Vagina (tissue), 2 donors: ENCODE results near the gene NELFA. TPM values are rescaled to one million over a fixed set of nuclear protein-coding genes. Genes with fewer than 3 reads are reported as not detected.

Experiments used
- DNase-seq, 2 donors: peaks; one replicate each; pipeline ENCODE4 v3.0.0-alpha.2; 2017; ENCODE audit errors: extremely low spot score in 2 of 2
- H3K27ac ChIP-seq: fragments of 200-600 bp; sonication (generic); one replicate; pipeline ENCODE4 v1.5.1; 2019
- H3K27me3 ChIP-seq: fragments of 200-600 bp; sonication (generic); one replicate; pipeline ENCODE4 v1.5.1; 2019
- H3K36me3 ChIP-seq, 2 donors: fragments of 200-600 bp; sonication (generic); one replicate each; pipeline ENCODE4 v1.5.1; 2017 to 2019
- H3K4me1 ChIP-seq: fragments of 200-600 bp; sonication (generic); one replicate; pipeline ENCODE4 v1.5.1; 2019
- H3K4me3 ChIP-seq, 2 donors: fragments of 200-600 bp; sonication (generic); 1 replicate in 1 of 2; 2 replicates in 1 of 2; pipeline ENCODE4 v1.5.1; 2016 to 2019
- H3K9me3 ChIP-seq: fragments of 200-600 bp; sonication (generic); one replicate; pipeline ENCODE4 v1.5.1; 2019
- CTCF ChIP-seq, 3 experiments: fragments of 450-650 bp in 2 of 3; fragments of 200-600 bp in 1 of 3; sonication (generic) in 1 of 3; IDR thresholded peaks; one replicate each; pipeline ENCODE4 v1.5.1; 2017 to 2019; ENCODE audit warnings: antibody characterized with exemption in 3 of 3, mild to moderate bottlenecking in 2 of 3, moderate library complexity in 2 of 3
- POLR2A ChIP-seq, 2 donors: fragments of 450-650 bp; IDR thresholded peaks; one replicate each; pipeline ENCODE4 v1.6.1; 2017; ENCODE audit warnings: antibody characterized with exemption in 2 of 2, mild to moderate bottlenecking in 2 of 2, moderate library complexity in 2 of 2
- POLR2AphosphoS5 ChIP-seq, 2 donors: sonication (generic); formaldehyde crosslinking; IDR thresholded peaks; one replicate each; pipeline ENCODE4 v1.9.0; 2017; ENCODE audit warnings: antibody characterized with exemption in 2 of 2, mild to moderate bottlenecking in 2 of 2, low read depth in 1 of 2; ENCODE audit not compliant: insufficient read depth in 1 of 2
- intact Hi-C: fragments of 100-400 bp; cut with DNase I; formaldehyde crosslinking; loops from one replicate; pipeline ENCODE4 v1.15.1; 2023
- total RNA-seq: library from RNA; depleted of rRNA; stranded (reverse); fragments of >200 nt; gene quantifications from one replicate; pipeline ENCODE4 v1.2.3, GENCODE V29; 2016

Gene NELFA
- total RNA-seq, 1 donor from 2014 or later, result 19.6 TPM

- Histone ChIP-seq H3K27ac (no peak overlapping the region), H3K27me3 (no peaks in the 10 kb centered on the region), H3K36me3 (peaks cover 0 to 13% of the 10 kb centered on the region in 2 donors), H3K9me3 (no peaks in the 10 kb centered on the region), H3K4me1 (no peaks in the 10 kb centered on the region), H3K4me3 (no peak overlapping the region)
- intact Hi-C loops, result no loop called here
- TF ChIP-seq POLR2A (IDR thresholded peaks at IDR 0.05) (no peak), POLR2AphosphoS5 (IDR thresholded peaks at IDR 0.05; ENCODE audit: insufficient read depth in 1 of 2, low read depth in 1 of 2) (no peak), CTCF (IDR thresholded peaks at IDR 0.05) (no peak)
- DNase-seq, result no peak
These were observed 44.3 kb downstream of the NELFA start for GRCh38 chr4:1964443-1964842.

- Histone ChIP-seq H3K4me1 (no peaks in the 10 kb centered on the region), H3K27me3 (no peaks in the 10 kb centered on the region), H3K27ac (no peak overlapping the region), H3K36me3 (peaks cover 0 to 23% of the 10 kb centered on the region in 2 donors), H3K9me3 (no peaks in the 10 kb centered on the region), H3K4me3 (no peak overlapping the region)
- no peak for DNase-seq
- intact Hi-C loops, result no loop called here
- TF ChIP-seq CTCF (IDR thresholded peaks at IDR 0.05) (no peak), POLR2AphosphoS5 (IDR thresholded peaks at IDR 0.05; ENCODE audit: insufficient read depth in 1 of 2, low read depth in 1 of 2) (no peak), POLR2A (IDR thresholded peaks at IDR 0.05) (no peak)
These were observed 45.8 kb downstream of the NELFA start for GRCh38 chr4:1962980-1963379.

DNA sequence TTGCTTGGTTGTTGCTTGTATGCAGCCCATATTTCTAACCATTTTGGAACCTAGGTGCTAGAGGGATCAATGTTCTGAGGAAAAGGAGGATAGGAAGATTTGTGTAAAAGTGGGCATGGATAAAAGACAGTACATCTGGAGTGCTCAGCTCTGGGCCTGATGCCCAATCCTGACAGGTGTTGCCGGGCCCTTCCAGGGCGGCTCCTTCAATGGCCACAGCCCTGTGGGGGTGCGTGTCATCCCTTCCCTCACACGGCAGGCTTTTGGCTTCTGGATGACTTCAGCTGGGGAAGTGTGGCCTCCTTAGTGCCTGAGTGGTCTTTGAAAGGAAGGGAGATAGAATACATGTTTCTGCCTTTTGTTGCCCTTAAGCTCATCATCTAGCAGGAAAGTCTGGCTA lies 47.2 kb downstream of the NELFA start:
- no peaks in the 10 kb centered on the region for H3K4me1 ChIP-seq
- H3K36me3 ChIP-seq, result peaks cover 0 to 25% of the 10 kb centered on the region in 2 donors
- no peak for DNase-seq
- no peak for TF ChIP-seq POLR2A (IDR thresholded peaks at IDR 0.05)
- TF ChIP-seq POLR2AphosphoS5 (IDR thresholded peaks at IDR 0.05; ENCODE audit: insufficient read depth in 1 of 2, low read depth in 1 of 2), result no peak
- no peak for TF ChIP-seq CTCF (IDR thresholded peaks at IDR 0.05)
- H3K27me3 ChIP-seq, result no peaks in the 10 kb centered on the region
- no peak overlapping the region for H3K4me3 ChIP-seq
- no peak overlapping the region for H3K27ac ChIP-seq
- intact Hi-C loops, result no loop called here
- H3K9me3 ChIP-seq, result no peaks in the 10 kb centered on the region

- H3K27me3 ChIP-seq, result no peaks in the 10 kb centered on the region
- no peak overlapping the region for H3K27ac ChIP-seq
- peaks cover 0 to 25% of the 10 kb centered on the region in 2 donors for H3K36me3 ChIP-seq
- no peak for TF ChIP-seq POLR2AphosphoS5 (IDR thresholded peaks at IDR 0.05; ENCODE audit: insufficient read depth in 1 of 2, low read depth in 1 of 2)
- TF ChIP-seq POLR2A (IDR thresholded peaks at IDR 0.05), result no peak
- TF ChIP-seq CTCF (IDR thresholded peaks at IDR 0.05), result no peak
- H3K4me1 ChIP-seq, result no peaks in the 10 kb centered on the region
- H3K9me3 ChIP-seq, result no peaks in the 10 kb centered on the region
- H3K4me3 ChIP-seq, result no peak overlapping the region
- intact Hi-C loops, result no loop called here
- DNase-seq, result no peak
These were observed 47.7 kb downstream of the NELFA start for GRCh38 chr4:1961038-1961437.

GRCh38 chr4:1960170-1960825 lies 48.5 kb downstream of the NELFA start:
- DNase-seq, result no peak
- no peaks in the 10 kb centered on the region for H3K4me1 ChIP-seq
- no peak overlapping the region for H3K27ac ChIP-seq
- intact Hi-C loops, result no loop called here
- H3K27me3 ChIP-seq, result no peaks in the 10 kb centered on the region
- peaks cover 0 to 25% of the 10 kb centered on the region in 2 donors for H3K36me3 ChIP-seq
- no peaks in the 10 kb centered on the region for H3K9me3 ChIP-seq
- no peak for TF ChIP-seq POLR2A (IDR thresholded peaks at IDR 0.05)
- no peak for TF ChIP-seq POLR2AphosphoS5 (IDR thresholded peaks at IDR 0.05; ENCODE audit: insufficient read depth in 1 of 2, low read depth in 1 of 2)
- no peak for TF ChIP-seq CTCF (IDR thresholded peaks at IDR 0.05)
- no peak overlapping the region for H3K4me3 ChIP-seq
